ENCODE data around the gene SMIM28.

Gene SMIM28

DNA sequence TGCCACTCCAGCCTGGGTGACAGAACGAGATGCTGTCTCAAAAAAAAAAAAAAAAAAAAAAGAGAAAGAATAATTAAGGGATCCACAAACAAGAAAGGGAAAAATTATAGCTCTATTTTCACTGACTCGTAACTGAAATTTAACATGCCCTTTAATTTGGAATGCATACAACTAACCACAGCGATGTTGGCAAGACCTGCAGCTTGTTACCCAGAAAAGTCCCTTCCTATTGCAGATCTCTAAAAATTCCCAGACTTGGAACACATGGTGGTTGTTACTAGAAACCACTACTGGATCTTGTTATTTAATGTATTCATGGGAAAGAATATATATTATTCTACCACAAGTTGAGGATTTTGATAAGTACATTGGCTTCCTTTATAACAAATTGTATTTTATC lies 27.8 kb upstream of the SMIM28 start:
- TF ChIP-seq, protein P1, sequence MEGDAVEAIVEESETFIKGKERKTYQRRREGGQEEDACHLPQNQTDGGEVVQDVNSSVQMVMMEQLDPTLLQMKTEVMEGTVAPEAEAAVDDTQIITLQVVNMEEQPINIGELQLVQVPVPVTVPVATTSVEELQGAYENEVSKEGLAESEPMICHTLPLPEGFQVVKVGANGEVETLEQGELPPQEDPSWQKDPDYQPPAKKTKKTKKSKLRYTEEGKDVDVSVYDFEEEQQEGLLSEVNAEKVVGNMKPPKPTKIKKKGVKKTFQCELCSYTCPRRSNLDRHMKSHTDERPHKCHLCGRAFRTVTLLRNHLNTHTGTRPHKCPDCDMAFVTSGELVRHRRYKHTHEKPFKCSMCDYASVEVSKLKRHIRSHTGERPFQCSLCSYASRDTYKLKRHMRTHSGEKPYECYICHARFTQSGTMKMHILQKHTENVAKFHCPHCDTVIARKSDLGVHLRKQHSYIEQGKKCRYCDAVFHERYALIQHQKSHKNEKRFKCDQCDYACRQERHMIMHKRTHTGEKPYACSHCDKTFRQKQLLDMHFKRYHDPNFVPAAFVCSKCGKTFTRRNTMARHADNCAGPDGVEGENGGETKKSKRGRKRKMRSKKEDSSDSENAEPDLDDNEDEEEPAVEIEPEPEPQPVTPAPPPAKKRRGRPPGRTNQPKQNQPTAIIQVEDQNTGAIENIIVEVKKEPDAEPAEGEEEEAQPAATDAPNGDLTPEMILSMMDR (IDR thresholded peaks at IDR 0.05) = no peak

DNA sequence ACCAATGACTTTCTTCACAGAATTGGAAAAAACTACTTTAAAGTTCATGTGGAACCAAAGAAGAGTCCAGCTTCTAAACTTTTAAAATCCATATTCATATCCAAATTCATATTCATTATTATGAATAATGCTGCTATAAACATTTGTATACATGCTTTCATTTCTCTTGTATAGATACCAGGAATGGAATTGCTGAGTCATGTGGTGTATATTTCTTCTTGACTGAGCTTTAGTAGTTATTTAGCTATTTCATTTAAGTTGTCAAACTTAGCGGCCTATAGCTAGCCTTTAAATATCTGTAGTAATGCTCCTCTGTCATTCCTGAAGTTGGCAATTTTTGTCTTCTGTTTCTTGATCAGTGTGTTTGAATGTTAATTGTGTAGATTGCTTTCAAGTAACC lies 19.8 kb upstream of the SMIM28 start:
- TF ChIP-seq, protein P1 (IDR thresholded peaks at IDR 0.05) = no peak

DNA sequence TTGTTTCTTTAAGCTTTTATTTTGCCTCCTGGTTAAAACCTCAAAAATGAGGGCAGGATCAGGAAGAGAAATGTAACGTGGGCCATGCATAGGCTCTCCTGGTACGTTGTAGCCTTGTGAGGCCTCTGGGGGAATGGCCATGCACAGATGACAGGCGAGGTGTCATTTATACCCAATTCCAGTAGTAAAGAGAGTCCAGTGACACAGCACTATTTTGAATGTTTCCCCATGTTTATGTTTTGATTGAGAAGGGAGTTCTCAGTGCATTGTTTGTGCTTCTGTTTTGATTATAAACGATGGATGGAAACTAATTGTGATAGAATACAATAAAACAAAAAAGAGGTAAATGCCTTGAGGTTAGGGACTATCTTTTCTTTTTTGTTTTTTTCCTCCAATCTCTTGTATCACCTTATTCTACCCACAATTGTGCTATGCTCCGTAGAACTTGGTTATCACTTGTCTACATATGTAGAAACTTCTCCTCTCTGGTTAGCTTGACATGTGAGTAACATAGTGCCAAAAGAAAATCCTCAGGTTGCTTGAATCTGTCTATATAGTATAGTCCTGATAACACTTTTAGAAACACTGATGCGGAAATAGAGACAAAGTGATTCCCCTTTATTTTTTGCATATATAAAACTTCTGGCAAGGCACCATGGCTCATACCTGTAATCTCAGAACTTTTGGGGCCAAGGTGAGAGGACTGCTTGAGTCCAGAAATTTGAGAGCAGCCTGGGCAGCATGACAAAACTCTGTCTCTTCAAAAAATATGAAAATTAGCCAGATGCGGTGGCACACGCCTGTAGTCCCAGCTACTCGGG lies 6.9 kb upstream of the SMIM28 start:
- TF ChIP-seq, protein P1 (IDR thresholded peaks at IDR 0.05) = no peak

DNA sequence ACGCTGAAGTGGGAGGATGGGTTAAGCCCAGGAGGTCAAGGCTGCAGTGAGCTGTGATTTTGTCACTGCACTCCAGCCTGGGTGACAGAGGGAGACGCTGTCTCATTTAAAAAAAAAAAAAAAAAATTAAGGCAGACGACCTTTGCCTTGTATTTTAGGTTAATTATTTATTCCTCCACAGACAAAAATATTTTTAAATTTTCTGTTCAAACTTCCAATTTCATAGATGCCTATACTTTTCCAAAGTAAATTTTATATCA lies 6.3 kb upstream of the SMIM28 start:
- TF ChIP-seq, protein P1 (IDR thresholded peaks at IDR 0.05) = no peak

DNA sequence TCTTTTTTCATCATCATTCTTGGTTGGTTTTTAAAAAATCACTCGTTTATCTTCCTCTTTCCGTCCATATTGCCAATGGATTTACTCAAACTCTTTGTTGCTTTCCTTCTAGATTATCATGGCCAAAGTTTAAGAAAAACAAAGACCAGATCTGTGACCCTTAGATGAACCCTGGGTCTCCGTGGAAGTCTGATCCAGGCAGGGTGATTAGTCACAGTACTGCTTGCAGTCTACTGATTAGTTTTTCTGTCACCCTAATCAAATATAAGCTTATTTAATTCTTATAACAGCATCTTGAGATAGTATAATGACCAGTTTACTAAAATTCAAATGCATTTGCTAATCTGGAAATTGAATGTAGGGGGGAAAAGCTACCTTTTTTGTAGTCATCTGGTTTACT lies 6.0 kb upstream of the SMIM28 start:
- TF ChIP-seq, protein P1 (IDR thresholded peaks at IDR 0.05) = no peak

DNA sequence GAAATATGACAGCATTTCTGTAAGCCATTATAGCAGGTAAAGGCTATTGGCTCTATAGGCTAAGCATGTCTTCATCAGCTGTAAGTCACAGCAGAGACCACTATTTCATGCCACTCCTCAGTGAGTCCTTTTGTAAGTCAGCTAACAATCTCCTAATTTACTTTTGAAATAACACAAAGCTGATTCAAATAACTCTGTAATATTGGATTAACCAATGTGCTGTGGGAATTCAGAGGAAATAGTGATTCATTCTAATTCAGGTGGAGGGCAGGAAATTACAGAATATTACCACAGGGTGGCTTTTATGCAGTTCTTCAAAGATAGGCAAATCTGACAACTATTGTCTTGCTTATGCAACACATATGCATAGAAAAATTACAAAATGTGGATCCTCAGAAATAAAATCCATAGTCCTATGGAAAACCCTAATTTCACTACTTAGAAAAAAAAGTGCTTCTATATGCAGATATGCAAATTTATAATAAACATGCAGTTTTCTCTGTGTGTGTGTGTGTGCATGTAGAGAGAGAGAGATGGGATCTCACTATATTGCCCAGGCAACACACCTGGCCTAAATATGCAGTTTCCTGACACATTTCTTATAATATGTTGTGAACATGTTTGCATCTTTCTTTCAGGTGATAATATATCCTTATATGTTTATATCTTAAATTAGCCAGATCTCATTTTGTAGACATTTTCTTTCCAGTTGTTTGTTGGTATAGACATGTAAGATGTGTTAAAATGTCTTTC lies 4.8 kb upstream of the SMIM28 start:
- TF ChIP-seq, protein P1 (IDR thresholded peaks at IDR 0.05) = 0 out of 2 replicates have a peak, but pooled peaks have one; percentile 9

DNA sequence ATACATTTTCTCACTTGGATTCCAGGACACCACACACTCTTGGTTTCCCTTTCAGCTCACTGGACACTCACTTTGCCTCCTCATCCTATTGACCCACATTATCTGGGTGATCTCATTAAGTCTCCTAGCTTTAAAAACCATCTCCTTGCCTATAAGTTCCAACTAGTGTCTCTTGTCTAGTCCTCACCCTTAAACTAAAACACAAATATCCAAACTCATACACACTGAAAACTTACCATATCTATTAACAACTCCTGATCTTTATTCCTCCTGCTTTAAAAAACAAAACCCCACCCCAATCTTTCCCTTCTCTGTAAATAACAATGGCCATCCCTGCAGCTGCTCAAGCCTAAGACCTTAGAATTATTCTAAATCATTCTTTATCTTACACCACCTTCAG lies 3.5 kb upstream of the SMIM28 start:
- TF ChIP-seq, protein P1 (IDR thresholded peaks at IDR 0.05) = no peak
